Smooth muscle cell (in vitro differentiated cells): ENCODE measurements around the gene PTGER2. TPM values are rescaled to one million over a fixed set of nuclear protein-coding genes. Genes with fewer than 3 reads are reported as not detected.

ENCODE experiments used
- DNase-seq: peaks from one replicate; lab custom pipeline; 2025; ENCODE audit not compliant: unreplicated experiment; lab: John Stamatoyannopoulos, UW
- H2AFZ ChIP-seq: fragments of 200-600 bp; sonication (generic); 2 replicates; pipeline ENCODE4 v1.6.0; 2016; ENCODE audit warnings: antibody characterized with exemption, low read depth, mild to moderate bottlenecking
- H3F3A ChIP-seq: fragments of 200-600 bp; sonication (generic); 2 replicates; pipeline ENCODE4 v1.6.0; 2017; ENCODE audit warnings: antibody characterized with exemption, low read depth
- H3K27ac ChIP-seq: fragments of 200-600 bp; sonication (generic); 2 replicates; pipeline ENCODE4 v1.5.1; 2016; ENCODE audit warnings: low read depth, mild to moderate bottlenecking
- H3K27me3 ChIP-seq: fragments of 200-600 bp; sonication (generic); 2 replicates; pipeline ENCODE4 v1.6.1; 2016; ENCODE audit warnings: low read depth, mild to moderate bottlenecking
- H3K36me3 ChIP-seq: fragments of 200-600 bp; sonication (generic); 2 replicates; pipeline ENCODE4 v1.5.1; 2016; ENCODE audit warnings: low read depth
- H3K4me1 ChIP-seq: fragments of 200-600 bp; sonication (generic); 2 replicates; pipeline ENCODE4 v1.5.1; 2016; ENCODE audit warnings: low read depth
- H3K4me2 ChIP-seq: fragments of 200-600 bp; sonication (generic); 2 replicates; pipeline ENCODE4 v1.6.0; 2016; ENCODE audit warnings: mild to moderate bottlenecking
- H3K4me3 ChIP-seq: fragments of 200-600 bp; sonication (generic); 2 replicates; pipeline ENCODE4 v1.5.1; 2016; ENCODE audit warnings: mild to moderate bottlenecking
- H3K79me2 ChIP-seq: fragments of 200-600 bp; sonication (generic); 2 replicates; pipeline ENCODE4 v1.6.0; 2016; ENCODE audit warnings: low read depth, mild to moderate bottlenecking
- H3K9ac ChIP-seq: fragments of 200-600 bp; sonication (generic); 2 replicates; pipeline ENCODE4 v1.6.0; 2016; ENCODE audit warnings: low read depth
- H3K9me3 ChIP-seq: fragments of 200-600 bp; sonication (generic); replicated peaks from 2 replicates; pipeline ENCODE4 v1.5.1; 2016; ENCODE audit warnings: low read depth
- H4K20me1 ChIP-seq: fragments of 200-600 bp; sonication (generic); 2 replicates; pipeline ENCODE4 v1.6.0; 2016; ENCODE audit warnings: low read depth
- CTCF ChIP-seq: fragments of 200-600 bp; sonication (generic); IDR thresholded peaks from 2 replicates; pipeline ENCODE4 v1.5.1; 2017; ENCODE audit warnings: borderline replicate concordance, mild to moderate bottlenecking, antibody characterized with exemption; ENCODE audit not compliant: insufficient read depth, poor library complexity, severe bottlenecking
- WGBS: methylation state at CpG from one replicate; pipeline ENCODE4 v1.1.7; 2016; ENCODE audit warnings: low lambda C conversion rate; 5-methylcytosine and 5-hydroxymethylcytosine counted together
- polyA plus RNA-seq: library from polyadenylated mRNA; unstranded; fragments of >200 nt; fragmentation: Nextera tagmentation; extraction: Ambion mirVana; gene quantifications from 2 replicates; pipeline ENCODE4 v1.2.1, GENCODE V29; 2016
- total RNA-seq: library from RNA; depleted of rRNA; stranded (reverse); fragments of >200 nt; gene quantifications from 2 replicates; pipeline ENCODE4 v1.2.3, GENCODE V29; 2014

The PTGER2 gene
- total and polyA plus RNA-seq, 2 experiments from 2014 or later = 24.6 to 36.4 TPM

- Histone ChIP-seq H3K27ac (no peak overlapping the region), H3K79me2 (no peaks in the 10 kb centered on the region), H3K4me2 (no peak overlapping the region), H3K4me3 (no peak overlapping the region), H3K4me1 (peaks cover 4% of the 10 kb centered on the region), H3K27me3 (peaks cover 7% of the 10 kb centered on the region), H3K36me3 (no peaks in the 10 kb centered on the region), H3F3A (no peaks in the 10 kb centered on the region), H3K9me3 (no peaks in the 10 kb centered on the region), H4K20me1 (no peaks in the 10 kb centered on the region), H3K9ac (no peak overlapping the region), H2AFZ (no peak overlapping the region)
- no peak for DNase-seq
- TF ChIP-seq CTCF = peak; percentile 91
Measured at GRCh38 chr14:52299692-52300278, 14.3 kb upstream of the PTGER2 start.

- peaks cover 13% of the 10 kb centered on the region for H3K27me3 ChIP-seq
- H3K4me2 ChIP-seq = no peak overlapping the region
- no peaks in the 10 kb centered on the region for H3K9me3 ChIP-seq
- H3K27ac ChIP-seq = no peak overlapping the region
- no peak for TF ChIP-seq CTCF
- H4K20me1 ChIP-seq = no peaks in the 10 kb centered on the region
- no peaks in the 10 kb centered on the region for H3F3A ChIP-seq
- no peak overlapping the region for H2AFZ ChIP-seq
- peaks cover 4% of the 10 kb centered on the region for H3K4me1 ChIP-seq
- H3K36me3 ChIP-seq = no peaks in the 10 kb centered on the region
- no peak overlapping the region for H3K9ac ChIP-seq
- 77% methylated on average over 4 of the region's 4 CpGs for WGBS
- no peak overlapping the region for H3K4me3 ChIP-seq
- DNase-seq = no peak
- no peaks in the 10 kb centered on the region for H3K79me2 ChIP-seq
Measured at GRCh38 chr14:52303236-52303635, 10.9 kb upstream of the PTGER2 start.

- TF ChIP-seq CTCF = no peak
- Histone ChIP-seq H3F3A (no peaks in the 10 kb centered on the region), H3K27me3 (peaks cover 18% of the 10 kb centered on the region), H2AFZ (no peak overlapping the region), H3K4me2 (no peak overlapping the region), H3K4me1 (peaks cover 4% of the 10 kb centered on the region), H3K36me3 (no peaks in the 10 kb centered on the region), H4K20me1 (no peaks in the 10 kb centered on the region), H3K4me3 (no peak overlapping the region), H3K27ac (no peak overlapping the region), H3K79me2 (no peaks in the 10 kb centered on the region), H3K9me3 (no peaks in the 10 kb centered on the region), H3K9ac (no peak overlapping the region)
- WGBS = 77% methylated on average over 4 of the region's 4 CpGs
- no peak for DNase-seq
Measured at GRCh38 chr14:52304248-52304904, 9.7 kb upstream of the PTGER2 start.

- H3K4me2 ChIP-seq = no peak overlapping the region
- H3K9ac ChIP-seq = no peak overlapping the region
- peaks cover under 1% of the 10 kb centered on the region for H3K4me1 ChIP-seq
- H4K20me1 ChIP-seq = no peaks in the 10 kb centered on the region
- H3K9me3 ChIP-seq = no peaks in the 10 kb centered on the region
- no peak overlapping the region for H3K4me3 ChIP-seq
- TF ChIP-seq CTCF = no peak
- no peaks in the 10 kb centered on the region for H3K79me2 ChIP-seq
- no peak for DNase-seq
- H2AFZ ChIP-seq = no peak overlapping the region
- no peak overlapping the region for H3K27ac ChIP-seq
- H3K27me3 ChIP-seq = peaks cover 18% of the 10 kb centered on the region
- WGBS = 92% methylated on average over 6 of the region's 6 CpGs
- no peaks in the 10 kb centered on the region for H3K36me3 ChIP-seq
- H3F3A ChIP-seq = no peaks in the 10 kb centered on the region
Measured at GRCh38 chr14:52305014-52305413, 9.1 kb upstream of the PTGER2 start.
